ENCODE measurements around the gene ACSF3.

The ACSF3 gene

DNA sequence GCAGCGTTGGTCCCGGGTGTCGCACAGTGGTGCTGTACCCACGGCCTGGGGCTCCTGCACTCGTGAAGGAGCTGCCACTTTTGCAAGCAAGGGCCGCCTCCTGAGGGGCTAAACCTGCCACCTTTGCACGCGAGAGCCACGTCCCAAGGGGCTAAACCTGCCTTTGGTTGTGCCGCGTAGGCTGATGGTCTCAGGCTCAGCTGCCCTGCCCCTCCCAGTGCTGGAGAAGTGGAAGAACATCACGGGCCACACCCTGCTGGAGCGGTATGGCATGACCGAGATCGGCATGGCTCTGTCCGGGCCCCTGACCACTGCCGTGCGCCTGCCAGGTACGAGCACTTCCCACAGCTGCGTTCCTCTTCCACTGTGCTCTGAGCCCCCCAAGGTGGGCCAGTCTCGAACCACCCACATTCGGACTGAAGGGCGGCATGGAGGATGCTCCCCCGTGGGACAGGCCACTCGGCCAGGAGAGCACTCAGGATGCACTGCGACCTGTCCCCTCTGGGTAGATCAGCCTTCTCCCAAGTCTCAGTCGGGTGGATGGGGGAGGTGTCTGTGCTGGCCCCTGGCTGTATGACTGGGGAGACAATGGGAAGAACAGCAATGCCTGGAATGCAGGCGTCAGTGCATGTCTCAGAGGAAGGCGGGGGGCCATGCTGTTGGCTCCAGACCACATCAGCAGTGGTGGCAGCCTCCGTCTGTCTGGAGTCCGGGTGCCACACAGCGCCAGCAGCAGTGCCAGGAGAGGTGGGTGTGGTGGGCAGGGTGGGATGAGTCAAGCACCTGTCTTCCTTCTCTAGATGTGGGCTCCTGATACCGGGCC lies 20.7 kb downstream of the ACSF3 start:
- DNase-seq = no peak

- peak; percentile 88 for DNase-seq
Observed at GRCh38 chr16:89115216-89115861, 21.7 kb downstream of the ACSF3 start.

DNA sequence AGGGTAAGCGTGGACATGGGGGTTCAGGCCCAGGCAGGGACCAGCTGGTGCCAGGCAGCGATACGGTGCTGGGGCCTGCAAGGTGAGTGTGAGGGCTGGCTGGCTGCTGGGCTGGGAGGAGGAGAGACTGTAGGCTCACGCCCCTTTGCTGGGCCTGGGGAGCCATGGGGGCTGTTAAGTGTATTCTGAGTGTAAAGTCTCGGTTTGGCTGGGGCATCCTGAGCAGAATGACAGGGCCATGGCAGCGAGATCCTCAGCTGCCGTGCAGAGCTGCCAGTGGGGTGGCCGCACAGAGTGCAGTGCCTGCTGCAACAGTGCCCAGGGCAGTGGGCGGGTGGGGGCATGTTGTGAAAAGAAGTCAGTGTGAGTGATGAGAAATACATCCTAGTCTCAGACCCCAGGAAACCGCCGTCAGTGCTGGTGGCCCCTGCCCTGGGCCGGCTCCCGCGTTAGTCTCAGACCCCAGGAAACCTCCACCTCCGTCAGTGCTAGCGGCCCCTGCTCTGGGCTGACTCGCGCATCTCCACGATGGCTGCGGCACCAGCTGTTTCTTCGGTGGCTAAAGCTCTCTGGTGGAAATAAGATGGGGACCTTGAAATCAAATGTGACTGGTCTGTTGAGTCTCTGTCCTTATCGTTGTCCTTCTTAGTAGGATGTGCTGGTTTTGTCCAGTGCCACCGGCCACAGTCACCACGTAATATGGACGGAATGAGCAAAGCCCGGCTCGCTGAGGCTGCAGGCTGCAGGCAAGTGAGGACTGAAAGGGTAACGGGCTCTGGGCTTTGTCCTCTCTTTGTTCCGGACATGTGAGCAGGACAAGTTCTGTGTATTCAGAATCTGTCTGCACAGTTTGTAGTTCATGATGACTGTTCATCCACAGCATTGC lies 22.9 kb downstream of the ACSF3 start:
- no peak for DNase-seq

DNA sequence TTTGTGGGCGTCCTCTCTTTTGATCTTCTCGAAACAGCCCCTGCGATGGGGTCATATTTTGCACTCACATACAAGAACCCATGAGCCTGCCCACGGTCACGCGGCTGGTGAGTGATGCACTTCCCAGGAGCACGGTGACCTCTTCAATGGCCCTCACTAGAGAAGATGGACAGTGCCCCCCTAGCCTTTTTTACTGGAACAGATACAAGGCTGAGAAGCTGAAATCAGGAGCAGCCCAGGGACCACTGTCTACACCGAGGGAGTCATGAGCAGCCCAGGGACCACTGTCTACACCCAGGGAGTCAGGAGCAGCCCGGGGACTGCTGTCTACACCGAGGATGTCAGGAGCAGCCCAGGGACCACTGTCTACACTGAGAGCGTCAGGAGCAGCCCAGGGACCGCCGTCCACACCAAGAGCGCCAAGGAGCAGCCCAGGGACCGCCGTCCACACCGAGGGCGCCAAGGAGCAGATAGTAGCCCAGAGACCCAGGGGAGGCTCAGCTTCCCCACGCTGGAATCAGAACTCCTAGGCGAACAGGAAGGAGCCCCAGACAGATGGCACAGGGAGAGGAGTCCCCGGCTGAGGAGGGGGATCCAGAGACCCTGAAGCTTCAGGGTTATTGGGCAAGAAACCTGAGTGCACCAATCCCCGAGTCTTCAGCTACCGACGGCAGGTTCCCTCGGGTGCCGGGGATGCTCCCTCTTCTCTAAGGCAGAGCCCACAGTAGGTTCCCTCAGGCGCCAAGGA lies 23.7 kb downstream of the ACSF3 start:
- no peak for DNase-seq

DNA sequence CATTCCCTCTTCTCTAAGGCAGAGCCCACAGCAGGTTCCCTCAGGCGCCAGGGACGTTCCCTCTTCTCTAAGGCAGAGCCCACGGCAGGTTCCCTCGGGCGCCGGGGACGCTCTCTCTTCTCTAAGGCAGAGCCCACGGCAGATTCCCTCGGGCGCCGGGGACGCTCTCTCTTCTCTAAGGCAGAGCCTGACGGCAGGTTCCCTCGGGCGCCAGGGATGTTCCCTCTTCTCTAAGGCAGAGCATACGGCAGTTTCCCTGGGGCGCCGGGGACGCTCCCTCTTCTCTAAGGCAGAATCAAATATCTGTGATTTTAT lies 24.3 kb downstream of the ACSF3 start:
- no peak for DNase-seq

GRCh38 chr16:89118361-89119165 lies 24.9 kb downstream of the ACSF3 start:
- no peak for DNase-seq

DNA sequence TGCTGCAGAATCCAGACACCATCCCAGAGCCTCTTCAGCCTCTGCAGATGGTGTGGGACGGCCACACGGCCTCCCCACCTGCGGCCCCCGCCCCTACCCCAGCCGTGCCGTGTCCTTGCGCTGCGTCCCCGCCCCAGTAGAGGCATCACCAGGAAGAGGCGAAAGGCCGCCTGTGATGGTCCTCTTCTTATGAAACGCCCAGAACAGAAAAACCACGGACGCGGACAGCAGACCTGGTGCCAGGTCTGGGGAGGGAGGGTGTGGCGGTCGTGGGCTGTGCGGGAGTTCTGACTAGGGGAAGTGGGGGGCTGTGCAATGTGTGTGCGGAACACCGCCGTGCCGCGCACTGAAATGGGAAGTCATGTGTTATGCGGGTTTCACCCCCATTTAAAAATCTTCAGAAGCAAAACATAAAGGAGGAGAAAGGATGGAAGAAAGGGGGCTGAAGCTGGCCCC lies 25.5 kb downstream of the ACSF3 start:
- DNase-seq = no peak

- DNase-seq = no peak
Observed at GRCh38 chr16:89119661-89120141, 26.0 kb downstream of the ACSF3 start.

DNA sequence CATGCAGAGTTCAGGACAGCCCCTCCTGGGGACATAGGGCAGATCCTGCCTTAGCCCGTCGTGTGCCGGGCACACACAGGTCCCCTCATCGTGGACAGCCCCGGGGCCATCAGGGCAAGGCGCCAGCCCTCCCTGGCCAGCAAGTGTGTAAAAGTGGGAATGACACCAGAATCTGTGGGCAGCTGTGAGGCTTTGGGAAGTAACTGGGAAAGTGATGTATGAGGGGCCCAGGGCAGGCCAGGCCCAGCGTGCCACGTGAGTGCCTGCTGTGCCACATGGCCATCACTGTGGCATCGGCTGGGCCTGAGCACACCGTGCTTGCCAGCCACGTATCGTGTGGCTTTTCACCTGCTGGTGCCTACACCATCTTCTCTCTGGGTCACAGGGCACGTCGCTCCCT lies 26.6 kb downstream of the ACSF3 start:
- DNase-seq = no peak

DNA sequence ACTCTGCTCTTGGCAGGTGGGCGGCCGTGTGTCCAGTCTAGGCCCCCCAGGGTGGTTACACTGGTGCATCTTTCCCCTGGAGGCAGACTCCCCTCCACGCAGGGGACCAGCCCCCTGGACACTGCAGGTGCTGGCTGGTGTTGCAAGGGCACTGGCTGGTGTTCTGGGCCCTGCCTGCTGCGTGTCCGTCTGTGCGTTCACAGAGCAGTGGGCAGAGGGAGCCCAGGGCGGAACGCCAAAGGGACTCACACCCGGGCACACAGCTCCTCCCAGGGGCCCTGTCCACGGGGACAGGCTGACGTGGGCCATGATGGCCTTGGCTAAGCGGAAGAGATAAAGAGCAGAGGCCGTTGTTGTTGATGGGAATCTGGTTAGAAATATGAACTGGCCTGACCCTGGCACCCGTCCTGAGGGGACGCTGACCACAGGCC lies 27.3 kb downstream of the ACSF3 start:
- DNase-seq = no peak

DNA sequence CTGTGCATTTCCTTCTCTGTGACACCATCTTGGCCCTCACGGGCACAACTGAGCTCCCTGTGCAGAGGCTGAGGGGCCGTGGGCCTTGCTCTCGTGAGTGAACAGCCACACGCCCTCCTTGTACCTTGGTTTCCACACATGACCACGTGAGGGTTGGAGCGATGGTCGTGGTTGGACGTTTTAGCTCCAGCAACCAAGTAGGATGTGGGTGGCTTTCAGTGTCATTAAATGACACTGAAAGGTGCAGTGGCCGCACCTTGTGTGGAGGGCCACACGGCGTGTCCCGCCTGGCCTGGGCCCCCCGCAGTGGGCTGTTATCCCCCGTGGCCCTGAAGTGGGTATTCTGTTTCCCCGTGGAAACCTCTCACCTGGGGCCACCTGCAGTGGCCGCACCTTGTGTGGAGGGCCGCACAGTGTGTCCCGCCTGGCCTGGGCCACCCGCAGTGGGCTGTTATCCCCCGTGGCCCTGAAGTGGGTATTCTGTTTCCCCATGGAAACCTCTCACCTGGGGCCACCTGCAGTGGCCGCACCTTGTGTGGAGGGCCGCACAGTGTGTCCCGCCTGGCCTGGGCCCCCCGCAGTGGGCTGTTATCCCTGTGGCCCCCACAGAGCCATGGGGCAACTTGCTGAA lies 28.2 kb downstream of the ACSF3 start:
- no peak for DNase-seq

- no peak for DNase-seq
Observed at GRCh38 chr16:89122322-89122851, 28.7 kb downstream of the ACSF3 start.

- DNase-seq = no peak
Observed at GRCh38 chr16:89123001-89123830, 29.6 kb downstream of the ACSF3 start.

- DNase-seq = no peak
Observed at GRCh38 chr16:89123831-89124100, 30.1 kb downstream of the ACSF3 start.

DNA sequence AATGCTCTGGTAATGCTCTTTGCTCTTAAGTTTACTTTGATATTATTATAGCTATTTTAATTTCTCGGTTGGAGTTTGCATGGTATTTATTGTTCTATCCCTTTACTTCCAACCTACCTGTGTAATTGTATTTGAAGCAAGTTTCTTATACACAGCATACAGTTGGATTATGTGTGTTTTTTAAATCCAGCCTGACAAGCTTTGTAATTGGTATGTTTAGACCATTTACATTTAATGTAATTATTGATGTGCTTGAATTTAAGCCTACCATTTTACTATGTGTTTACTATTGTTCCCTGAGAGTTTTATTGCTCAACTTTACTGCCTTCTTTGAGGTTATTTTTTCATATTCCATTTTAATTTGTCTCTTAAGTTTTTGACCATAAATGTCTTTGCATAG lies 35.7 kb downstream of the ACSF3 start:
- DNase-seq = no peak

GRCh38 chr16:89130448-89130847 lies 36.8 kb downstream of the ACSF3 start:
- DNase-seq = no peak

GRCh38 chr16:89131783-89132182 lies 38.1 kb downstream of the ACSF3 start:
- DNase-seq = no peak

DNA sequence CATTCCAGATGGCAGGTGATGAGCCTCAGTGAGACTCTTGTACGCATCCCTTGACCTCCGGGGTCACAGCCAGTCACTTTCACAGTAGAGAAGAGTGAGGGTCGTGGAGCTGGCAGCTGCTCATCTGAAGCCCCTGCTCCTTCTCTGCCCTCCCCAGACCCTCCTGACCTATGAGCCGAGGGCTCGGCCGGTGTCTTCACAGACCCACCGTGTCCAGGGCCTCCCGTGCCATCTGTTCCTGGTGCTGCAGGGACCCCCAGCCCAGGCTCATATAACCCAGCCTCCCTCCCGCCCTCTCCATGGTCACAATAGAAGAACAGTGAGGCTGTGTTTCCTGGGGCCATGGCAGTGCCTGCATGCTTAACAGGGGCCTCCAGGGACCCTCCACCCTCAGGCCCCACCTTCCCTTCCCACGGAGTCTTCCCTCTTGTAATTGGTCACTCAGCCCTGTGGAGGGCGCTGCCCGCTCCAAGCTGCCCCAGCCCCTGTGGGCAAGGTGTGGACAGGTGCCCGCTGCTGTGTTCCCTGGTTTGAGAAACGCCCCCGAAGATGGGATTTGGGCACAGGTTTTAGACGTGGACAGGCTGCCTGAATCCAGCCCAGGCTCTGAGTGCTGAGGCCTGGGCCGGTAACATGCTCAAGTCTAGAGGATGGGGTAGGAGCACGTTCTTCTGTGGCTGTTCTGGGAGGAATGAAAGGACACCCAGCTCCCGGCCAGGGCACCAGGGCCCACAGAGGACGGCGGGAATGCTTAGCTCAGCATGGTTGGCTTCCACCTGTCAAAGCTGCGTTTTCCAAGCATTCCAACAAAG lies 38.7 kb downstream of the ACSF3 start:
- DNase-seq = no peak

- DNase-seq = no peak
Observed at GRCh38 chr16:89133457-89134127, 39.9 kb downstream of the ACSF3 start.
